Keratinocyte (primary cell): ENCODE measurements around the gene SHQ1. TPM values are rescaled to one million over a fixed set of nuclear protein-coding genes. Genes with fewer than 3 reads are reported as not detected.

Experiments used
- DNase-seq: peaks from one replicate; pipeline ENCODE4 v3.0.0-alpha.2; 2011; ENCODE audit warnings: low read depth, missing footprints, low spot score
- FAIRE-seq: peaks from 2 replicates; lab custom pipeline; 2011; peaks lifted over from hg19 to GRCh38; lab: Jason Lieb, UNC
- H2AFZ ChIP-seq: 2 replicates; pipeline ENCODE4 v1.6.0; 2012; ENCODE audit warnings: low read length, control low read depth, inconsistent platforms; ENCODE audit not compliant: control insufficient read depth
- H3K27ac ChIP-seq: 2 replicates; pipeline ENCODE4 v1.5.1; 2011; ENCODE audit warnings: low read length; ENCODE audit not compliant: control insufficient read depth, insufficient read depth
- H3K27me3 ChIP-seq: 3 replicates; pipeline ENCODE4 v1.6.0; 2011; ENCODE audit warnings: low read length; ENCODE audit not compliant: control insufficient read depth, insufficient read depth; ENCODE audit errors: extremely low read depth
- H3K36me3 ChIP-seq, 2 experiments: 2 replicates in 1 of 2; 3 replicates in 1 of 2; pipeline ENCODE4 v1.5.1; 2011; ENCODE audit warnings: low read length in 2 of 2, mild to moderate bottlenecking in 1 of 2; ENCODE audit not compliant: control insufficient read depth in 2 of 2, insufficient read depth in 2 of 2; ENCODE audit errors: extremely low read depth in 1 of 2
- H3K4me1 ChIP-seq: 3 replicates; pipeline ENCODE4 v1.5.1; 2011; ENCODE audit warnings: low read length; ENCODE audit not compliant: control insufficient read depth, insufficient read depth; ENCODE audit errors: extremely low read depth
- H3K4me2 ChIP-seq: 3 replicates; pipeline ENCODE4 v1.6.0; 2011; ENCODE audit warnings: low read depth, low read length; ENCODE audit not compliant: control insufficient read depth, insufficient read depth; ENCODE audit errors: extremely low read depth
- H3K4me3 ChIP-seq, 3 experiments: fragments of 200-600 bp in 1 of 3; sonication (generic) in 1 of 3; 2 replicates in 2 of 3; 3 replicates in 1 of 3; pipeline ENCODE4 v1.5.1; 2011 to 2016; ENCODE audit warnings: low read length in 3 of 3, mild to moderate bottlenecking in 3 of 3, control low read depth in 2 of 3, inconsistent platforms in 1 of 3, low read depth in 1 of 3, mixed read lengths in 1 of 3, mixed run types in 1 of 3, moderate library complexity in 1 of 3; ENCODE audit not compliant: control insufficient read depth in 2 of 3, insufficient read depth in 2 of 3; ENCODE audit errors: extremely low read depth in 1 of 3
- H3K79me2 ChIP-seq: 2 replicates; pipeline ENCODE4 v1.6.0; 2012; ENCODE audit warnings: low read length; ENCODE audit not compliant: control insufficient read depth, insufficient read depth
- H3K9ac ChIP-seq: 3 replicates; pipeline ENCODE4 v1.6.0; 2011; ENCODE audit warnings: low read length; ENCODE audit not compliant: control insufficient read depth, insufficient read depth; ENCODE audit errors: extremely low read depth
- H3K9me1 ChIP-seq: 3 replicates; pipeline ENCODE4 v1.6.0; 2011; ENCODE audit warnings: low read length; ENCODE audit not compliant: control insufficient read depth, insufficient read depth; ENCODE audit errors: extremely low read depth
- H3K9me3 ChIP-seq: 2 replicates; pipeline ENCODE4 v1.5.1; 2012; ENCODE audit warnings: low read depth, low read length; ENCODE audit not compliant: control insufficient read depth
- H4K20me1 ChIP-seq: 3 replicates; pipeline ENCODE4 v1.6.0; 2011; ENCODE audit warnings: low read length; ENCODE audit not compliant: control insufficient read depth, insufficient read depth; ENCODE audit errors: extremely low read depth
- EZH2 ChIP-seq: IDR thresholded peaks from one replicate; pipeline ENCODE4 v1.6.1; 2012; ENCODE audit warnings: inconsistent platforms, mild to moderate bottlenecking, low read length, moderate library complexity
- dilution Hi-C: fragments of 300-500 bp; cut with MboI; formaldehyde crosslinking; loops from one replicate; pipeline ENCODE4 v1.7.0; 2020; ENCODE audit warnings: low sequenced_read_pairs; ENCODE audit not compliant: extremely low pct_ligation_motif_present
- polyA plus RNA-seq, 5 experiments: library from polyadenylated mRNA; depleted of rRNA in 3 of 5; stranded (reverse) in 3 of 5; stranded (forward) in 1 of 5; unstranded in 1 of 5; fragments of >200 nt; gene quantifications; 1 replicate in 1 of 5; 2 replicates in 3 of 5; 3 replicates in 1 of 5; pipeline versions ENCODE4 v1.2.1 to v1.2.3, GENCODE V29; 2011 to 2012; ENCODE audit warnings: missing spikeins in 2 of 5, low read depth in 1 of 5, low replicate concordance in 1 of 5
- TF ChIP-seq, protein P1 (sequence below), 3 experiments: IDR thresholded peaks in 1 of 3; conservative IDR thresholded peaks in 1 of 3; optimal IDR thresholded peaks in 1 of 3; 2 replicates in 2 of 3; 3 replicates in 1 of 3; pipeline versions ENCODE3 to v1.5.1; 2011; ENCODE audit warnings: low read length in 3 of 3, mild to moderate bottlenecking in 3 of 3, moderate library complexity in 2 of 3, control low read depth in 1 of 3, inconsistent platforms in 1 of 3; ENCODE audit not compliant: insufficient read depth in 2 of 3; ENCODE audit errors: extremely low read depth in 1 of 3

SHQ1 gene
- polyA plus RNA-seq, 1 donor (not counting 4 experiments of a cell fraction or from before 2014, with no cell fraction given): 17.7 TPM

DNA sequence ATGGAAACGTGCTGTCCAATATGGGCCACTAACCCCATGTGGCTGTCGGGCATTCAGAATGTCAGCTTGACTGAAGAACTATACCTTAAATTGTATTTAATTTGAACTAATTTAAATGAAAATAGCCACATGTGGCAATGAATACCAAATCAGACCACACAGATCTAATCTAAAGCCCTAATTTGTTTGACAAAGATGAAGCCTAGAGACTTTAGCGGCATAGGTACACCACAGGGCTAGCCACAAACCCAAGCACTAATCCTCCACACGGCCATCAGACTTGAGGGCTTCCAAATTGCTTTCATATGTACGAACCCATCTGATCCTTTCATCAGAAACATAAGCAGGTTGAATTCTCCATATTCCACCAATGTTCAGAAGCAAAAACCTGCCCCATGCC, 81.4 kb downstream of the SHQ1 start:
- no peaks in the 10 kb centered on the region for H3K9me1 ChIP-seq
- H2AFZ ChIP-seq: no peak overlapping the region
- DNase-seq: no peak
- no peak for FAIRE-seq
- H3K4me2 ChIP-seq: no peak overlapping the region
- peaks cover 0 to 2% of the 10 kb centered on the region in 2 experiments for H3K36me3 ChIP-seq
- no peak for TF ChIP-seq EZH2
- TF ChIP-seq, protein P1, sequence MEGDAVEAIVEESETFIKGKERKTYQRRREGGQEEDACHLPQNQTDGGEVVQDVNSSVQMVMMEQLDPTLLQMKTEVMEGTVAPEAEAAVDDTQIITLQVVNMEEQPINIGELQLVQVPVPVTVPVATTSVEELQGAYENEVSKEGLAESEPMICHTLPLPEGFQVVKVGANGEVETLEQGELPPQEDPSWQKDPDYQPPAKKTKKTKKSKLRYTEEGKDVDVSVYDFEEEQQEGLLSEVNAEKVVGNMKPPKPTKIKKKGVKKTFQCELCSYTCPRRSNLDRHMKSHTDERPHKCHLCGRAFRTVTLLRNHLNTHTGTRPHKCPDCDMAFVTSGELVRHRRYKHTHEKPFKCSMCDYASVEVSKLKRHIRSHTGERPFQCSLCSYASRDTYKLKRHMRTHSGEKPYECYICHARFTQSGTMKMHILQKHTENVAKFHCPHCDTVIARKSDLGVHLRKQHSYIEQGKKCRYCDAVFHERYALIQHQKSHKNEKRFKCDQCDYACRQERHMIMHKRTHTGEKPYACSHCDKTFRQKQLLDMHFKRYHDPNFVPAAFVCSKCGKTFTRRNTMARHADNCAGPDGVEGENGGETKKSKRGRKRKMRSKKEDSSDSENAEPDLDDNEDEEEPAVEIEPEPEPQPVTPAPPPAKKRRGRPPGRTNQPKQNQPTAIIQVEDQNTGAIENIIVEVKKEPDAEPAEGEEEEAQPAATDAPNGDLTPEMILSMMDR (optimal IDR thresholded peaks at IDR 0.05 in 1 of 3, IDR thresholded peaks at IDR 0.05 in 1 of 3, conservative IDR thresholded peaks at IDR 0.05 in 1 of 3; ENCODE audit: extremely low read depth in 1 of 3, insufficient read depth in 2 of 3, low read length in 3 of 3): no peak
- H3K4me3 ChIP-seq: no peak overlapping the region
- no peak overlapping the region for H3K9ac ChIP-seq
- H3K27ac ChIP-seq: no peak overlapping the region
- H3K27me3 ChIP-seq: no peaks in the 10 kb centered on the region
- H3K9me3 ChIP-seq: no peaks in the 10 kb centered on the region
- no peaks in the 10 kb centered on the region for H4K20me1 ChIP-seq
- no peaks in the 10 kb centered on the region for H3K4me1 ChIP-seq
- H3K79me2 ChIP-seq: no peaks in the 10 kb centered on the region
- dilution Hi-C loops: no loop called here

DNA sequence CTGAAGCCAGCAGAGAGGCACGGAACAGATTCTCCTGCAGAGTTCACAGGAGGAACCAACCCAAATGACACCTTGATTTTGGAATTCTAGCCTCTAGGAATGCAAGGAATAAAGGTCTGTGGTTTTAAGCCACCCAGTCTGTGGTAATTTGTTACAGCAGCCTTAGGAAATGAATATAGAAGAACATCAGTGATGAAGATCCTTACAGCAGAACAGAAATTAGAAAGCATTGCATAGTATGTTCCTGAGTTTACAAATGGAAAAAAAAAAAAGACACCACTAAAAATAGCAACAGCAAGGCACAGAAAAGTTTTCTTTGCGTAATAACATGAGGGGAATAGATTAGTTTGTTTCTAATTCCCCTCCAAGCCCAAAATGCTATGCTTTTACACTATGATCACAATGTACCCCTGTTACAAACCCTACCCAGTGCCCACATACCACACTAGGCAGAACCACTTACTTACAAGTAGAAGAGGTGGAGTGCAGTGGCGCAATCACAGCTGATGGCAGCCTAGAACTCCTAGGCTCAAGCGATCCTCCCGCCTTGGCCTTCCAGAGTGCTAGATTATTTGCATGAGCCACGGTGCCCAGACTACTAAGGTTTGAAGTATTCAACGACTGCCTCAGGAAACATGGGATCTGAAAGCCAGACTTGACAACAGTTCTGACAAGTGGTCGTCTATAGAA, 84.3 kb downstream of the SHQ1 start:
- no peaks in the 10 kb centered on the region for H4K20me1 ChIP-seq
- H3K9ac ChIP-seq: no peak overlapping the region
- H3K4me1 ChIP-seq: no peaks in the 10 kb centered on the region
- DNase-seq (no peak), FAIRE-seq (no peak)
- TF ChIP-seq, protein P1 (optimal IDR thresholded peaks at IDR 0.05 in 1 of 3, IDR thresholded peaks at IDR 0.05 in 1 of 3, conservative IDR thresholded peaks at IDR 0.05 in 1 of 3; ENCODE audit: extremely low read depth in 1 of 3, insufficient read depth in 2 of 3, low read length in 3 of 3): no peak
- TF ChIP-seq EZH2: no peak
- H3K4me2 ChIP-seq: no peak overlapping the region
- dilution Hi-C loops: no loop called here
- H3K27me3 ChIP-seq: no peaks in the 10 kb centered on the region
- H3K9me3 ChIP-seq: no peaks in the 10 kb centered on the region
- H3K36me3 ChIP-seq: peaks cover 0 to 2% of the 10 kb centered on the region in 2 experiments
- no peak overlapping the region for H3K27ac ChIP-seq
- H3K9me1 ChIP-seq: no peaks in the 10 kb centered on the region
- H2AFZ ChIP-seq: no peak overlapping the region
- no peaks in the 10 kb centered on the region for H3K79me2 ChIP-seq
- no peak overlapping the region for H3K4me3 ChIP-seq
